GM18873 (cell line): Measurements from ENCODE around the gene EIF4G1.
"Not testable (repeated sequence)": the region's sequence is repeated elsewhere in the genome, so short reads cannot be mapped to it uniquely, and the experiment has no call there.

Experiments
- ATAC-seq: cut with Tn5 transposase; IDR thresholded peaks from one replicate; pipeline ENCODE4 v1.9.1; 2021; ENCODE audit warnings: mild to moderate bottlenecking, moderate library complexity, moderate number of reproducible peaks; ENCODE audit not compliant: unreplicated experiment, low FRiP score

The EIF4G1 gene

DNA sequence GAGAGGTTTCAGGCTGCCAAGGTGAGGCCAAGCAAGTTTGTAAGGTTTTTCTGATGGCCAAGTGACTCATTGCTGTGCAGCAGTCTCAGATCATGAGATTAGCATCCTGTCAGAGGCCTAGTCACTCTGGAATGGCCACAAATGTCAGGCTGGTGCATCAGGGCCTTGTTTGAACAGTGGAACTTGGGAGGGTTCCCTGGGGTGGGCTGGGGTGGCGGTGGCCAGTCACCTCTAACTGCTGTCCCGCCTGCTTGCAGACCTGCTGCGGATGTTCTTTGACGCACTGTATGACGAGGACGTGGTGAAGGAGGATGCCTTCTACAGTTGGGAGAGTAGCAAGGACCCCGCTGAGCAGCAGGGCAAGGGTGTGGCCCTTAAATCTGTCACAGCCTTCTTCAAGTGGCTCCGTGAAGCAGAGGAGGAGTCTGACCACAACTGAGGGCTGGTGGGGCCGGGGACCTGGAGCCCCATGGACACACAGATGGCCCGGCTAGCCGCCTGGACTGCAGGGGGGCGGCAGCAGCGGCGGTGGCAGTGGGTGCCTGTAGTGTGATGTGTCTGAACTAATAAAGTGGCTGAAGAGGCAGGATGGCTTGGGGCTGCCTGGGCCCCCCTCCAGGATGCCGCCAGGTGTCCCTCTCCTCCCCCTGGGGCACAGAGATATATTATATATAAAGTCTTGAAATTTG is 20.2 kb downstream of the EIF4G1 start:
- ATAC-seq, result no peak

- ATAC-seq, result no peak
These were observed 20.9 kb downstream of the EIF4G1 start for GRCh38 chr3:184335291-184335660.

DNA sequence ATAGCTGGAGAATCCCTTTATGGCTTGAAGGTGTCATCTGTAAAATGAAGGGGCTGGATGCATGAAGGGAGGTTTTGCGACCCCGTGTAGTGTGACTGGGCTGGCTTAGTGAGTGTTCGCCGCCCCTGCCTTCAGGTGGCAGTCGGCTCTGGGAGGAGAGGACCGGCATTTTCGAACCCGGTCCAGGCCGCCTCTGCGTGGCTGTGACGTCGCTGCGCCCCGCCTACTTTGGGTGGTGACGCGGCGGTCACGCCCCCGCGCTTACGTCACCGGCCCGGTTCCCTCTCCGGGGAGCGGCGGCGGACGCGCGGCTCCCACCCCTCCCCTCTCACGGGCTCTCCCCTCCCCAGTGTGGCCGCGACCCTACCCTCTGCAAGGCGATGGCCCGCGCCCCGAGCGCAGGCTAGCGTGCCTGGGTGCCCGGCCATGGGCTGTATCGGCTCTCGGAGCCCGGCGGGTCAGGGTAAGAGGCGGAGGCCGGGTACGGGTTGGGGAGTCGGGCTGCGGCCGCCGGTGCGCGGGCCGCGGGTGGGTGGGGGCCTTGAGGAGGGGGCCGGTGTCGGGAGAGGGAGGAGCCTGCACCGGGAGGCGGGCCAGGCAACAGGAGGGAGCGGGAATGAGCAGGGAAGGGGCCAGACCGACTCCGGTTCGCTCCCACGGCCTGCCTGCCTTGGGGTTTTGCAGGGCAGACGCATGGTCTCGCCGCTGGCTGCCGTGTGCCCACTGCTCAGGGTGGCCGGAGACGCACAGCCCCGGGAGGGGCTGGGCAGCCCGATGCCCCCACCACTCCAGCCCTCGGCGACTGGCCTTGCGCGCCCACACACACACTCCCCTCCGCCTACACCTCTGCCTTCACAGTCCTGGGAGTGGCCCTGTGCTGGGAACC is 21.5 kb downstream of the EIF4G1 start:
- ATAC-seq, result no peak

DNA sequence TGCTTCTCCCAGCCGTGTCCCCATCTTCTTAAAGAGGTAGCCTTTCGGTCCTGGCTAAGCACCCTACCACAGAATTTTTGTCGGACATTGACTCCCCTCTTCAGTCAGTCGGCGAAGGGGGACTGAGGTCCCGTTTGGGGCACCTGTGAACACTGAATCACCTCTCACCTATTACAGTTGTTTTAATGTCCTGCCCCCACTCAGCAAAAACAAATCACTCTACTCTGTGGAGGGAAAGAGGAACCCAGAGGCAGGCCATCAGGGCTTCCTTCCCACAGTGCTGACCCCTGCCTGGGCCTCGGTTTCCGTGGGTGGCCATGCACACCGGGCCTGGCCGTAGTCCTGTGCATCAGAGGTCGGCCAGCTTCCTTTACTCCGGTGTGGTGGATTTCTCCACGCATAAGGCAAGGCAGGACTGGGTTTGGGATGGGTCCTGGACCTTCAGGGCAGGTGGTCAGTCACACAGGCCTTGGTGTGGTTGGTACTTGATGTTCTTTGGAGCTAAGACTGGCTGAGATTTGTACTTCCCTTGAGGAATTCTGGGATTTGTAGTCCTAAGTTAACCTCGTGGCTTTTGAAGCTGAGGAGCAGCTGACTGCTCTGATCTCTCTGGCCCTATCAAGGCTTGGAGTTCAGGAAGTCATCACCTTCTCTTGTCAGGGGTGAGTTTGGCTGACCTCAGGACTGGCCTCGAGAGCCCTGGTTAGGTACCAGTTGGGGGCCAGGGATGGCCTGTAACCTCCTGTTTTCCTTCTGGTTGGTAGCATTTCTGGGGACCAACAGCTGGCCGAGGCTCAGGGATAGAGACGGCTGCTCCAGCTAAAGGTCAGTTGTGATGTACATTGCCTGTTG is 22.4 kb downstream of the EIF4G1 start:
- ATAC-seq, result no peak

DNA sequence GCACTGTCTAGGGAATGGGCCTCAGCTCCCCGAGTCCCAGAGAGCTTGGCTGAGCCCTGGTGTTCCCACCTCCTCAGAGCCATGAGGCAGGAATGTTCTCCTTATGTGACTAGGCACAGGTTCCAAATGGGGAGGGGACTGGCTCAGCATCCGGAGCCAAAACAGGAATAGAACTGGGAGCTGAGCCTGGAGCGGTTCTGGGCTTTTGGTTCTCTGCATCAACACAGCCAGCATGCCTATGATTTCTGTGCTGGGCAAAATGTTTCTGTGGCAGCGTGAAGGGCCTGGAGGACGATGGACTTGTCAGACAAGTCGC is 23.0 kb downstream of the EIF4G1 start, which contains the start of gene FAM131A:
TSS of gene FAM131A (plus strand) at position 202 of the 316 bp plus-strand sequence. CDS start at position 233, 31 bp downstream.
- ATAC-seq, result no peak

- no peak for ATAC-seq
These were observed 23.6 kb downstream of the EIF4G1 start for GRCh38 chr3:184337981-184338380.

GRCh38 chr3:184338511-184338945 is 24.1 kb downstream of the EIF4G1 start:
- ATAC-seq, result no peak

GRCh38 chr3:184339001-184339400 is 24.6 kb downstream of the EIF4G1 start:
- no peak for ATAC-seq

DNA sequence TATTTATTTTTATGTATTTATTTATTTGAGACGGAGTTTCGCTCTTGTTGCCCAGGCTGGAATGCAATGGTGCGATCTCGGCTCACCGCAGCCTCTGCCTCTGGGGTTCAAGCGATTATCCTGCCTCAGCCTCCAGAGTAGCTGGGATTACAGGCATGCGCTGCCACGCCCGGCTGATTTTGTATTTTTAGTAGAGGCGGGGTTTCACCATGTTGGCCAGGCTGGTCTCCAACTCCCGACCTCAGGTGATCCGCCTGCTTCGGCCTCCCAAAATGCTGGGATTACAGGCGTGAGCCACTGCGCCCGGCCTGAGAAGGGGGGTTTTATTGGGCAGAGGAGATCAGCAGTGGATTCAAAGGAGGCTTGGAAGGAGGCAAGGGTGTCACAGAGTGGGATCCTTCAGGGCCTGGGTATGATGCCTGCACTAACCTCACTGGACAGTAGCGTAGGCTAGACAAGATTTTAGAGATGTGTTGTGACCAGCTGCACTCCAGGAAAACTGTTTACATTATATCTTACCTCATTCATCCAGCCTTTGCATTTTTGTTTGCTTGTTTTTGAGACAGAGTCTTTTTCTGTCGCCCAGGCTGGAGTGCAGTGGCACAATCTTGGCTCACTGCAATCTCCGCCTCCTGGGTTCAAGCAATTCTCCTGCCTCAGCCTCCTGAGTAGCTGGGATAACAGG is 25.2 kb downstream of the EIF4G1 start:
- ATAC-seq, result not testable (repeated sequence)

GRCh38 chr3:184341925-184342324 is 27.5 kb downstream of the EIF4G1 start:
- no peak for ATAC-seq

DNA sequence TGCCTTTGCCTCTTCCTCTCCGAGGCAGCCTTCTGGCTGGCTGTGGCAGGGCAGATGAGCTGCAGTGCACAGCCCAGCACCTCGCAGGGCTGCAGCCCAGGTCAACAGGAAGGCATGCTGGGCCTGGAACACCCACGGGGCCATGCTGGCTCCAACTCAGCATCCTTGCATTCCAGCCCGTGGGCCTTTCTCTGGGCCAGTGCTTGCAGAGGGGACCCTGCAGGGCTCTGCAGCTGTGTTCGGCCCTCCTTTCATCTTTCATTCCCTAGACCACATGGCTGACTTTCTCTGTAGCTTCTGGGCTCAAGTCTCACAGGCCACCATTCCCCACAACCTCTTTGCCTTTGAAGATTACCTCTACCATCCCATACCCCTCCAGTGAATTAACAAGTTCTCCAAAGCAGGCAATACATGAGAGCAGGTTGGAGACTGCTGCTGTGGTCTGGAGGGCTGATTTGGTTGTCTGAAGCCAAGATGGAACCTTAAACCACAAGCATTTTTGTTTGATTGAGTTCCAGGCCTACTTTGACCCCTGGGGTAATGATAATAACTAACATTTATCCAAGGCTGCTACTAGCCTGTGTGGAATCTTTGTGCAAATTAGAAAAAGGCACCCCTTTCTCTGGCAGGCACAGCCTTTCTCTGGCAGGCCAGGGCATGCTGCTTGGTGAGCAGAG is 28.9 kb downstream of the EIF4G1 start:
- ATAC-seq, result no peak

DNA sequence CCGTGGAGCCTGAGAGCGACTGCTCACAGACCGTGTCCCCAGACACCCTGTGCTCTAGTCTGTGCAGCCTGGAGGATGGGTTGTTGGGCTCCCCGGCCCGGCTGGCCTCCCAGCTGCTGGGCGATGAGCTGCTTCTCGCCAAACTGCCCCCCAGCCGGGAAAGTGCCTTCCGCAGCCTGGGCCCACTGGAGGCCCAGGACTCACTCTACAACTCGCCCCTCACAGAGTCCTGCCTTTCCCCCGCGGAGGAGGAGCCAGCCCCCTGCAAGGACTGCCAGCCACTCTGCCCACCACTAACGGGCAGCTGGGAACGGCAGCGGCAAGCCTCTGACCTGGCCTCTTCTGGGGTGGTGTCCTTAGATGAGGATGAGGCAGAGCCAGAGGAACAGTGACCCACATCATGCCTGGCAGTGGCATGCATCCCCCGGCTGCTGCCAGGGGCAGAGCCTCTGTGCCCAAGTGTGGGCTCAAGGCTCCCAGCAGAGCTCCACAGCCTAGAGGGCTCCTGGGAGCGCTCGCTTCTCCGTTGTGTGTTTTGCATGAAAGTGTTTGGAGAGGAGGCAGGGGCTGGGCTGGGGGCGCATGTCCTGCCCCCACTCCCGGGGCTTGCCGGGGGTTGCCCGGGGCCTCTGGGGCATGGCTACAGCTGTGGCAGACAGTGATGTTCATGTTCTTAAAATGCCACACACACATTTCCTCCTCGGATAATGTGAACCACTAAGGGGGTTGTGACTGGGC is 30.3 kb downstream of the EIF4G1 start:
- no peak for ATAC-seq

DNA sequence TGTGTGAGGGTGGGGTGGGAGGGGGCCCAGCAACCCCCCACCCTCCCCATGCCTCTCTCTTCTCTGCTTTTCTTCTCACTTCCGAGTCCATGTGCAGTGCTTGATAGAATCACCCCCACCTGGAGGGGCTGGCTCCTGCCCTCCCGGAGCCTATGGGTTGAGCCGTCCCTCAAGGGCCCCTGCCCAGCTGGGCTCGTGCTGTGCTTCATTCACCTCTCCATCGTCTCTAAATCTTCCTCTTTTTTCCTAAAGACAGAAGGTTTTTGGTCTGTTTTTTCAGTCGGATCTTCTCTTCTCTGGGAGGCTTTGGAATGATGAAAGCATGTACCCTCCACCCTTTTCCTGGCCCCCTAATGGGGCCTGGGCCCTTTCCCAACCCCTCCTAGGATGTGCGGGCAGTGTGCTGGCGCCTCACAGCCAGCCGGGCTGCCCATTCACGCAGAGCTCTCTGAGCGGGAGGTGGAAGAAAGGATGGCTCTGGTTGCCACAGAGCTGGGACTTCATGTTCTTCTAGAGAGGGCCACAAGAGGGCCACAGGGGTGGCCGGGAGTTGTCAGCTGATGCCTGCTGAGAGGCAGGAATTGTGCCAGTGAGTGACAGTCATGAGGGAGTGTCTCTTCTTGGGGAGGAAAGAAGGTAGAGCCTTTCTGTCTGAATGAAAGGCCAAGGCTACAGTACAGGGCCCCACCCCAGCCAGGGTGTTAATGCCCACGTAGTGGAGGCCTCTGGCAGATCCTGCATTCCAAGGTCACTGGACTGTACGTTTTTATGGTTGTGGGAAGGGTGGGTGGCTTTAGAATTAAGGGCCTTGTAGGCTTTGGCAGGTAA is 31.1 kb downstream of the EIF4G1 start:
- ATAC-seq, result no peak

- ATAC-seq, result no peak
These were observed 32.2 kb downstream of the EIF4G1 start for GRCh38 chr3:184346480-184347190.

- ATAC-seq, result no peak
These were observed 33.1 kb downstream of the EIF4G1 start for GRCh38 chr3:184347321-184348056.

DNA sequence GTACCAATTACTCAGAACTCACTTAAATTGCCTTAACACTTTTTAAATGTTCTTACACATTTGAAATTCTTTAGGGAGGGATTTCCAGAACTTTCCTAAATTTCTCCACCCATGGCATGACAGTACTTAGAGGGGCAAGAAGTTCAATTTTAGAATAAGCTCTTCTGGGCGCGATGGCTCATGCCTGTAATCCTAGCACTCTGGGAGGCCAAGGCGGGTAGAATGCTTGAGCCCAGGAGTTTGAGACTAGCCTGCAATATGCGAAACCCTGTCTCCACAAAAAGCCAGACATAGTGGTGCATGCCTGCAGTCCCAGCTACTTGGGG is 33.6 kb downstream of the EIF4G1 start:
- no peak for ATAC-seq
